ENCODE measurements around the gene RAPGEF2.

GRCh38 chr4:159142681-159143384 lies 40.0 kb downstream of the RAPGEF2 start:
- TF ChIP-seq EP300 (IDR thresholded peaks at IDR 0.05; ENCODE audit: borderline replicate concordance in 1 of 2, low read depth in 2 of 2, low read length in 2 of 2) = no peak
- TF ChIP-seq ZNF274 (IDR thresholded peaks at IDR 0.05; ENCODE audit: borderline replicate concordance, extremely low read depth, low read length) = no peak
- no peak for TF ChIP-seq RBBP5 (IDR thresholded peaks at IDR 0.05; ENCODE audit: borderline replicate concordance, low read depth, low read length)
- TF ChIP-seq RXRA (IDR thresholded peaks at IDR 0.05; ENCODE audit: insufficient read depth, low read depth, low read length) = no peak
- no peak for TF ChIP-seq TBP (IDR thresholded peaks at IDR 0.05; ENCODE audit: low read depth, low read length)
- TF ChIP-seq RAD21 (IDR thresholded peaks at IDR 0.05 in 1 of 2, conservative IDR thresholded peaks at IDR 0.05 in 1 of 2; ENCODE audit: low read depth in 2 of 2, low read length in 2 of 2) = no peak
- TF ChIP-seq SP2 (IDR thresholded peaks at IDR 0.05; ENCODE audit: low read length) = no peak
- no peak for TF ChIP-seq CEBPB (IDR thresholded peaks at IDR 0.05; ENCODE audit: low read depth, low read length)
- TF ChIP-seq ATF2 (IDR thresholded peaks at IDR 0.05; ENCODE audit: low read length) = no peak
- no peak for TF ChIP-seq CTCF (IDR thresholded peaks at IDR 0.05; ENCODE audit: control extremely low read depth in 1 of 3, insufficient read depth in 1 of 3, low read depth in 1 of 3, low read length in 3 of 3)
- TF ChIP-seq YY1 (IDR thresholded peaks at IDR 0.05; ENCODE audit: low read depth, low read length) = no peak
- TF ChIP-seq POLR2AphosphoS5 (IDR thresholded peaks at IDR 0.05; ENCODE audit: low read depth, low read length) = no peak

Data from H1 (cell line).